Right lobe of liver (tissue), 4 donors: Measurements from ENCODE around the gene KIAA0513.

ENCODE experiments used
- CTCF ChIP-seq, 4 donors: fragments of 200-600 bp in 3 of 4; fragments of 450-650 bp in 1 of 4; IDR thresholded peaks; one replicate each; pipeline versions ENCODE4 v1.5.1 to v1.8.0; 2016 to 2022; ENCODE audit warnings: antibody characterized with exemption in 4 of 4, mild to moderate bottlenecking in 2 of 4
- POLR2A ChIP-seq: fragments of 450-650 bp; IDR thresholded peaks from one replicate; pipeline ENCODE4 v1.6.1; 2017; ENCODE audit warnings: antibody characterized with exemption, mild to moderate bottlenecking
- donor health status: DM: no; HTN: no; CAD: no.
- donor health status: DM: no; HTN: no; CAD: no.
- donor health status: DM: no; HTN: yes; CAD: no.

DNA sequence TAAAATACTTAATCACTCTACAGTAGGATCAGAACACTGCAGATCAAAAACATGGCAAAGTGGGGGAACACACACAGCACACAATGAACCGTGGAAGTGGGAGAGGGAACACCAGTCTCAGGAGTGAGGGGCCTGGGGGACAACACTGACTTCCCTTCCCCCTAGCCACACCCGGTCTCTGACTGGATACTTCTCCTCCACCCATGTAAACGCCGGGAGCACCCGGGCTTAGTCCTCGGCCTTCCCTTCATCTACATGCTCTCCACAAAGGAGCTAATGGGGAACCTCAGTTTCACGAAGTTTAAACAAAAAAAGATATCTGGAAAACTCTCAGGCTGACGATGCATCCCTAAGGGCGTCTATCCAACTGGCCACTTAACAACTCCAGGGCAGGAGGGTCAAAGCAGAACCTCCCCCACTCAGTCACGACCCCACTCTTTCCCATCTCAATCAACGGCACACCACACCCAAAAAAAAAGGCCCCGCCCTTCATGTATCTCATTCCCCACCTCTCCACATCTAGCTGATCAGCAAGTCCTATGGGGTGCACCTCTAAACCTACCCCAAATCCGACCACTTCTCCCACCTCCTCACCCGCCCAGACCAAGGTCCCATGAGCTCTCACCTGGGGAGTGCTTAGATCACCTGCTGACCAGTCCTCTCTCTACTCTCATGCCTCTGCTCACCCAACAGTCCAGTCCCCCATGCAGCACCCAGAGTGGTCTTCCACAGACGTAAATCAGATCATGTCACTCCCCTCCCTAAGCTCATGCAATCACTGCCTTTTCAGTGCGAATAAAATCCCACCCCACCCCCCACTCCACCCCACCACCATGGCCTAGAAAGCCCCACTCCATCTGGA is 23.6 kb upstream of the KIAA0513 start:
- TF ChIP-seq CTCF (IDR thresholded peaks at IDR 0.05) = no peak
- TF ChIP-seq POLR2A = no peak
